GM19397 (cell line): ENCODE measurements around the gene PAOX.

Experiments
- ATAC-seq: cut with Tn5 transposase; IDR thresholded peaks from one replicate; pipeline ENCODE4 v1.9.1; 2021; ENCODE audit warnings: mild to moderate bottlenecking, moderate library complexity; ENCODE audit not compliant: unreplicated experiment

Gene PAOX

GRCh38 chr10:133349577-133350011, 29.5 kb upstream of the PAOX start:
- ATAC-seq = no peak

- no peak for ATAC-seq
Observed at GRCh38 chr10:133350283-133350949, 28.6 kb upstream of the PAOX start.

GRCh38 chr10:133350950-133351329, 28.1 kb upstream of the PAOX start:
- ATAC-seq = no peak

GRCh38 chr10:133351408-133352318, 27.4 kb upstream of the PAOX start:
- no peak for ATAC-seq

- ATAC-seq = no peak
Observed at GRCh38 chr10:133353202-133353959, 25.7 kb upstream of the PAOX start.

GRCh38 chr10:133353988-133354605, 25.0 kb upstream of the PAOX start:
- ATAC-seq = no peak

- no peak for ATAC-seq
Observed at GRCh38 chr10:133354672-133355240, 24.3 kb upstream of the PAOX start.

GRCh38 chr10:133355266-133355665, 23.8 kb upstream of the PAOX start:
- no peak for ATAC-seq

- no peak for ATAC-seq
Observed at GRCh38 chr10:133355991-133356390, 23.1 kb upstream of the PAOX start.

GRCh38 chr10:133356549-133357284, 22.3 kb upstream of the PAOX start:
- ATAC-seq = no peak

GRCh38 chr10:133357285-133358161, 21.5 kb upstream of the PAOX start, which contains the start of gene FUOM:
Gene FUOM, minus strand, starts transcription at chr10:133358019. Its CDS starts 12 bp downstream, at chr10:133358007.
- peak; percentile 56 for ATAC-seq

GRCh38 chr10:133358162-133358924, 20.7 kb upstream of the PAOX start:
- no peak for ATAC-seq

GRCh38 chr10:133358925-133359310, 20.1 kb upstream of the PAOX start:
- no peak for ATAC-seq

- no peak for ATAC-seq
Observed at GRCh38 chr10:133359554-133359971, 19.5 kb upstream of the PAOX start.

GRCh38 chr10:133359972-133360610, 19.0 kb upstream of the PAOX start:
- ATAC-seq = no peak

GRCh38 chr10:133361227-133361626, 17.8 kb upstream of the PAOX start:
- ATAC-seq = no peak

- ATAC-seq = no peak
Observed at GRCh38 chr10:133361773-133362441, 17.2 kb upstream of the PAOX start.
